HG03520 (cell line): ENCODE results near the gene MEGF10.
"Not testable (repeated sequence)": the region's sequence is repeated elsewhere in the genome, so short reads cannot be mapped to it uniquely, and the experiment has no call there.

Experiments
- ATAC-seq: cut with Tn5 transposase; IDR thresholded peaks from one replicate; pipeline ENCODE4 v1.9.1; 2021; ENCODE audit warnings: mild to moderate bottlenecking, moderate library complexity; ENCODE audit not compliant: unreplicated experiment

MEGF10 gene

DNA sequence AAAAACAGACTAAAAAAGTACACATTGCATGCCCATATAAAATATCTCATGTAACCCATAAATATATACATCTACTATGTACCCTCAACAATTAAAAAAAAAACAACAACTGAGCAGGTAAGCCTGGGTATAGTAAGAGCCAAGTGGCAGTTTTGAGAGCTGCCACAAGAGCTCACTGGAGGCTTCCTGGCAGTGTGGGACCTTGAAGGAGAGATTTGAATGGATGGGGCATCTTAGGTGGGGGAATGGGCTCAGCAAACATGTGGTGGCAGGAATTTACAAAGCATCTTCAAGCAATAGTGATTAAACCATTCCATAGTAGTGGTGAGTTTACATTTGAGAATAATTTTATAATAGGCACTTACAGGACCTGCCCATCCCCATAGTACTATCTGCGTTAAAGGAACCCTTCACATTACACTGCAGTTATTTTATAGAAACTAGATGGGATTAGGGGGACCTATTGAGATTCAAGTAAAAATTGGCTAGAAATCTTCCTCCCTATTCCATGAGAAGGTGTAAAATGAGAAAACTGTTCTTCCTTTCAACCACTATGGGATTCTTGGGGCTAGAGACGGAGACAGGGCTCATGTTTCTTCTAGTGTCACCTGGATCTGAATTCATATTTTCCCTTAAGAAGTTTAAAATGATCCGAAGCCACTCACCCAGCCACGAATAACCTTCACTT, 6.9 kb downstream of the MEGF10 start:
- ATAC-seq = no peak

DNA sequence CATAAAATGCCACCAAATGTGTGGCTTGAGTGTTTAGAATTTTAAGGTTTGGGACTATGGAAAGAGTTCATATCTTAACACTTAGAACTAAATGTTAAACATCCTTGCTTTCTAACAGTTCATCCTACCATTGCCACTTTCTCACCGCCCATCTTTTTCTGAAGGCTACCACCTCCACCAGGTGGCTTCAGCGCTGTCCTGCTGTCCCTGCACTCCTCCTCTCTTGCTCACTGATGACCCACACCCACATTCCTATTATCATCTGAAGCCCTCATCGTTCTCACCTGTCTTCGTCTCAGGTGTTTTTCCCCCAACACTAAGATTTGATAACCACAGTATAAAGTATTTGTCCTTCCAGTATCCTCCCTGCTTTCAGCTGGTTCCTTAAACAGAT, 7.4 kb downstream of the MEGF10 start:
- no peak for ATAC-seq

DNA sequence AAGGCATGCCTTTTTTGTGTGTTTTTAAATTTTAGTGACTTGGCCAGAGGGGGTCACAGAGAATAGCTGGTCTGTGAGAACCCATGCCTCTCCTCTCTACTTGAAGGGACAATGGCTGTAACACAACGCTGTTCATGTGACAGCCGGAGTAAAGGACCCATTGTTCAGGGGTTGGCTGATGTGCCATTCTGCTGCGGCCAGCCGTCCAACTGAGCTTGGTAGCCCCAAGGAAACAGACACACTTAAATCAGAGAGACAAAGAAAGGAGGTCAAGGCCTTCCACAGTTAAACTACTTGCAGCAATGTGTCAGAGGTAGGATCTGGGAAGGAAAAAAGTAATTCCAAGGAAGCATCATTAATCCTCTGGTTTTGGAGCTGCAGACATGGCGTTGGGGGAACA, 8.1 kb downstream of the MEGF10 start:
- ATAC-seq = no peak

DNA sequence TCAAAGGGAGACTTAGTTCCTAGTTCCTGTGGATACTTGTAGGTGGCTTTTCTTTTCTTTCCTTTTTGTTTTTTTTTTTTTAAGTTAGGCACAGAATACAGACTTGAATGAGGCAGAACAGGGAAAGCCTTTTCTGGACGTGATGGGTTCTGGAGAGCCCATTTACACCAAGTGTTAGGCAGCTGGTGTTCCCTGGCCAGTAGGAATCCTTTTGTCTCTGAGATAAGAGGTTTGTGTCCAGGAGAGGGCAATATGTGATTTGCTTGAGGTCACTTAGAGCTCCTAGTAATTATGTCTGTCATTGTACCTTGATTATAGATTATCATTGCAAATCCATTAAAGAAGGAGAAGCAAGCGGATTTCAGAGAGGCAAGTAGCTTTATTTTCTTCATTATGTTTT, 9.1 kb downstream of the MEGF10 start:
- no peak for ATAC-seq

GRCh38 chr5:127302509-127302908, 11.9 kb downstream of the MEGF10 start:
- ATAC-seq = no peak

GRCh38 chr5:127303404-127303803, 12.8 kb downstream of the MEGF10 start:
- no peak for ATAC-seq

DNA sequence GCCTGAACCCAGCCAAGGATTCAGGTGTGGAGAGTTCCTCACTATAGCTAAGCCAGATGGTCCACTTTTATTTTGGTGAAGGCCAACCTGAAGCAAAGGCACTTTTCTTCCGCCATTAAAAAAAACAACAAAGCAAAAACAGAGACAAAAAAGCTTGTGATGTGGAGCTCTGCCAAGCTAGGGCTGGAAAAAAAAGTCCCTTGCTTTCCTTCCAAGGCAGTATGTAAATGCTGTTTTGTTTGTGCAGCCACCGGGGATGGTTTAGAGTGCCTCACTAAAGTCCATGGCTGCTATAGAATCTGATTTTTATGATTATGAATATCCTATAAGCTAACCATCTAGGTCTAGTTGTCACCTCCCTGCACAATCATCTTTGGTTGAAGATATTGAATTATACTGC, 14.9 kb downstream of the MEGF10 start:
- ATAC-seq = no peak

DNA sequence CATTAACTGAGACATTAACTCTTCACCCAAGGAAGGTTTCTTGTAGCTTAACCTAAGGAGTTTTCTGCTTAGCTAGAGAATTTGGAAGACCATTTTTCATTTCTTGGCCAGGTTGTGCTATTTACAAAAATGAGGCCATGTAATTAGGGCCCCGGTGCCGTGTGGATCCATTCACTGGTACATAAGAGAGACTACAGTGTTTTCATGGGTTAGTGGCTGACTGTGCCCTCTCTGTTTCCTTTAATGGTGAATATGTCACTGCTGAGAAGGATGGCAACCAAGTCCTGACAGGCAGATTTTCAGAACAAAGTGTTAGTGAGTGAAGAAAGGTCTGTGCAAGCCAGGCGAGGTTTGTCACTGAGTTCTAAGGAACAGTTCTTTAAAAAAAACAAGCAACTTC, 15.4 kb downstream of the MEGF10 start:
- no peak for ATAC-seq

DNA sequence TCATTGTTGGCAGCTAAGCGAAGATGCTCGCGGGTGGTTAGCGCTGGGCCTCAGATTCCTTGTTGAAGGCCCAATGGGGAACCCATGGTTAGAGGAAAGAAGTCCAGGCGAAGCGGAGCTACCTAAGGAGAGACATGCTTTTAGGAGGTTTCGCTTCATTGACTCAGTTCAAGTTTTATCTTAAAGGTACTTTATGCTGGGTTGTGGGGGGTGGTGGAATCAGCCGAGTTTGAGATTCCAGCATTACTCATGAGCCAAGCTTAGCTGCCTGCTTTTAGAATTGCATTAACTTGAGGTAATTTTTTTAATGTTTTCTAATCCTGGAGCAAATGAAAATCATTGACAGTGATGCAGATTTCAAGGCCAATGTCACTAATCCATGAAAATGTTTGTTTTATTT, 16.1 kb downstream of the MEGF10 start:
- ATAC-seq = no peak

- ATAC-seq = no peak
These were observed 17.3 kb downstream of the MEGF10 start for GRCh38 chr5:127307868-127308267.

DNA sequence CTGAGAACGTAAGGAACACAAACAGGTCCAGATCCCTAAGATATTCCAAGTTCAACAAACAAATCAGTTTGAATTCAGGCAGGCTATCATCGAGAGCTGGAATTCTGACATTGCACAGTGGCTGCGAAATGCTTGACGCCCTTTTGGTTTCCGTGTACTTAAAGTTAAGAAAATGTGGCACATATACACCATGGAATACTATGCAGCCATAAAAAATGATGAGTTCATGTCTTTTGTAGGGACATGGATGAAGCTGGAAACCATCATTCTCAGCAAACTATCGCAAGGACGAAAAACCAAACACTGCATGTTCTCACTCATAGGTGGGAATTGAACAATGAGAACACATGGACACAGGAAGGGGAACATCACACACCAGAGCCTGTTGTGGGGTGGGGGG, 17.7 kb downstream of the MEGF10 start:
- not testable (repeated sequence) for ATAC-seq

GRCh38 chr5:127308945-127309344, 18.3 kb downstream of the MEGF10 start:
- no peak for ATAC-seq

DNA sequence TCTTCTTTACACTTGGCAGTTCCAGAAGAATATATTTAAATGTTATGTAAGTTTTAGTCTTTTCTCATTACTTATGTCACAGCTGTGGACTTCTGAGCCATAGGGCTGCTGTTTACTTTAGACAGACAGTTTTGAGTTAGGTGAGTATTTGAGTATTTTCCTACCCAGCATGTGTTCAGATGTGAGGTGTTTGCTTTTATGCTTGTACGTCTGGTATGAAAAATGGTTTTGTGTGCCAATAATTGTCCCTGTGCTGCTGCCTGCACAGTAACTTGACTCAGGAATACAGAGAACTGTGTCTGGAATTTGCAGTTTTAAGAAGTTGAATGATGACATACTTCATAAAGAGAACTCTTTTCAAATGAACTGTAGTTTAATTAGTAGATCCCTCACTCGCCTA, 20.8 kb downstream of the MEGF10 start:
- no peak for ATAC-seq

DNA sequence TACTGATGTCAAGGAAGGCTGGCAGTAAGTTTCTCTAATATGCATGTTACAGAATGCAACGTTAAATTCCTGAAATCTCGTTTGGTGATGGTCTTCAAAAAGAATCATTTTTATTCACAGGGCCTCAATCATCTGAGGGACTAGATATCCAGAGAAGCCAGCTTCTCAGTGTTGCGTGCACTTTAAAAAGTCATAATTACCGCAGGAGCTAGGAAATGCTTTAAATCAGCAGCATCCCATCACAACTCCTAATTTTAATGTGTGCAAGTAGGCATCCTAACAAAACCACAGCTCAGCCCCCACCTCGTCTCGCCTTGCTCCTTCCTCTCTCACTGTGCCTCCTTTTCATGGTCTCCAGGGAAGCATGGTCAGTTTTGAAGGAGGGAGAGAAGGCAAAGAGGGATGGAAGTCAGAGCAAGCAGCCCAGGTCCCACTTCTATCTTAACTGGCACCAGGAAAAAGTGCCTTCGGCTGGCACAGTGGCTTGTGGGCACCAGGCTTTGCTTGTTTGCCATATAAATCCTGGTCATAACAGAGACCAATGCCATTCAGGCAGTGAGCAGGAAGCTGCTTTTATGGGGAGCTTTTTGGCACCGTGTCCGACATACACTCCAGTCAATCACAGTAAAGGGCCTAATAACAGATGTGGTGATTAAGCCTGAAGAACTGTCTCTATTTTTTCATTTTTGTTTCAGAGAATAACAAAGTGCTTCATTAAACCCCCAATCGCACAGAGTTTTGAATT, 21.4 kb downstream of the MEGF10 start:
- no peak for ATAC-seq

GRCh38 chr5:127313379-127313778, 22.8 kb downstream of the MEGF10 start:
- ATAC-seq = no peak

DNA sequence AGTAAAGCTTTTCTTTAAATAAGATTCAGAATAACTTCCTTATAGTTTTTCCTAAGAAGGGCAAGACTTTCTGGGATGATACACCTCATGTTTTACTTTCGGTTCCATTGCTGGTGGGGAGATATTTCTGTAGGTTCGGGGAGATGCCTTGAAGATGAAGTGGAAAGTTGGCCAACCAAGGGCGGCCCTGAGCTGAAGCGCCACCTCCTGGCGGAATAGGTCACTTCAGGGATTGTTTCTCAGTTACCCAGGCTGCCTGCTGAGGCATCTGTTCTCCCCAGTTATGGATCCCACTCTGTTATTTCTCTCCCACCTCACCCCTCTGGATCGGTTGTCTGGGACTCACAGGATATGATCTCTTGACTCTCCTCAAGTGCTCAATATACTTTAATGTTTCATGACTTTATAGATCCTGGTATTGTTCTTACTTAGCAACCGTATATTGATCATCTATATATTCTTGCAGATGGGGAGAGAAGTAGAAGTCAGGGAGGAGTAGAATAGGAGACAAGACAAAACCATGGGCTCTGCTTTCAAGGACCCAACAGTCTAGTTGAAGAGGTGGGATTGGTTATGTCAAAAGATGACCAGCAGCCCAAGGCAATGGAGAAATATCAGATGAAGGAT, 23.4 kb downstream of the MEGF10 start:
- peak; percentile 91 for ATAC-seq

GRCh38 chr5:127316011-127316410, 25.4 kb downstream of the MEGF10 start:
- ATAC-seq = no peak

- ATAC-seq = not testable (repeated sequence)
These were observed 26.8 kb downstream of the MEGF10 start for GRCh38 chr5:127317385-127317784.

- peak; percentile 93 for ATAC-seq
These were observed 29.7 kb downstream of the MEGF10 start for GRCh38 chr5:127320032-127320965.

- ATAC-seq = no peak
These were observed 30.9 kb downstream of the MEGF10 start for GRCh38 chr5:127321465-127321864.

DNA sequence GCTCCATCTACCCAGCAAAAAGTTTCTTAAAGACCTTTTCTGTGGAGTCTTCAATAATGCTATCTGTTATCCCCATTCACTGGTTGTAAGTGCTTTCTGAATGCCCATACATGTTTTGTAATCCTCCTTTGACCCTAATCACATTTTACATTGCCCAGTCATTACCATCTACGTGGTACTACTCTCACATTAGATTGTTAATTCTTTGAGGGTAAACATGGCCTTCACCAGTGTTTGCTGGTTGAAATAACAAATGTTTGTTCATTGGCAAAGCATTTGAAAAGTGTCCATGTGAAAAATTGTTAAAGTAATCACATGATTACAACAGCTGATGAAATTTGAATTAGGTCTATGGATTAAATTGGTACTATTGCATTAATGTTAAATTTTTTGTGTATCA, 31.8 kb downstream of the MEGF10 start:
- ATAC-seq = no peak
